DOHH2 (cell line): ENCODE results near the gene MRPS5.

ENCODE experiments used
- H3F3A ChIP-seq: fragments of 200-600 bp; sonication (generic), shearing (Covaris generic); 2 replicates; pipeline ENCODE4 v1.6.0; 2016; ENCODE audit warnings: antibody characterized with exemption, mild to moderate bottlenecking; ENCODE audit not compliant: control insufficient read depth, insufficient read depth
- H3K27ac ChIP-seq: fragments of 200-600 bp; sonication (generic); 2 replicates; pipeline ENCODE4 v1.5.1; 2014; ENCODE audit warnings: low read depth, mild to moderate bottlenecking, low read length, moderate library complexity
- H3K27me3 ChIP-seq: fragments of 200-600 bp; sonication (generic); 2 replicates; pipeline ENCODE4 v1.6.1; 2014; ENCODE audit warnings: mild to moderate bottlenecking, low read length, mixed read lengths; ENCODE audit not compliant: control insufficient read depth
- H3K36me3 ChIP-seq: fragments of 200-600 bp; sonication (generic); 2 replicates; pipeline ENCODE4 v1.6.1; 2014; ENCODE audit warnings: mild to moderate bottlenecking, low read length, moderate library complexity, mixed read lengths; ENCODE audit not compliant: control insufficient read depth
- H3K4me1 ChIP-seq: fragments of 200-600 bp; sonication (generic); 2 replicates; pipeline ENCODE4 v1.6.1; 2014; ENCODE audit warnings: mild to moderate bottlenecking, low read length, mixed read lengths; ENCODE audit not compliant: control insufficient read depth
- H3K4me2 ChIP-seq: fragments of 200-600 bp; sonication (generic); 2 replicates; pipeline ENCODE4 v1.6.0; 2014; ENCODE audit warnings: mild to moderate bottlenecking, low read length, moderate library complexity
- H3K4me3 ChIP-seq: fragments of 200-600 bp; sonication (generic); 2 replicates; pipeline ENCODE4 v1.5.1; 2014; ENCODE audit warnings: mild to moderate bottlenecking, low read length, mixed read lengths
- H3K79me2 ChIP-seq: fragments of 200-600 bp; sonication (generic); 2 replicates; pipeline ENCODE4 v1.6.1; 2014; ENCODE audit warnings: mild to moderate bottlenecking, low read length, mixed read lengths; ENCODE audit not compliant: control insufficient read depth
- H3K9me2 ChIP-seq: fragments of 200-600 bp; sonication (generic); replicated peaks from 2 replicates; pipeline ENCODE4 v1.6.1; 2014; ENCODE audit warnings: mild to moderate bottlenecking, low read length, mixed read lengths; ENCODE audit not compliant: control insufficient read depth
- H3K9me3 ChIP-seq: fragments of 200-600 bp; sonication (generic); 2 replicates; pipeline ENCODE4 v1.6.1; 2014; ENCODE audit warnings: antibody characterized with exemption, low read length, mixed read lengths; ENCODE audit not compliant: control insufficient read depth, insufficient read depth
- H4K20me1 ChIP-seq: fragments of 200-600 bp; sonication (generic); 2 replicates; pipeline ENCODE4 v1.6.0; 2014; ENCODE audit warnings: low read depth, mild to moderate bottlenecking, antibody characterized with exemption, low read length, moderate library complexity; ENCODE audit not compliant: control insufficient read depth, insufficient read depth
- CTCF ChIP-seq: fragments of 200-600 bp; sonication (generic); IDR thresholded peaks from one replicate; pipeline ENCODE4 v1.5.1; 2014; ENCODE audit warnings: antibody characterized with exemption, mild to moderate bottlenecking, low read depth, low read length; ENCODE audit not compliant: poor library complexity, severe bottlenecking
- EZH2phosphoT487 ChIP-seq: fragments of 200-600 bp; sonication (generic); IDR thresholded peaks from 2 replicates; pipeline ENCODE4 v1.6.1; 2017; ENCODE audit warnings: borderline replicate concordance, mild to moderate bottlenecking, antibody characterized with exemption, low read length, moderate library complexity, mixed read lengths

Gene MRPS5

GRCh38 chr2:95073856-95074662, 47.5 kb downstream of the MRPS5 start:
- Histone ChIP-seq H3K79me2 (no peaks in the 10 kb centered on the region), H3K4me3 (no peak overlapping the region), H3K27me3 (peaks cover 25% of the 10 kb centered on the region), H3F3A (no peaks in the 10 kb centered on the region), H3K9me2 (no peaks in the 10 kb centered on the region), H3K4me1 (0 out of 2 replicates have a peak, but pooled peaks cover 2% of the 10 kb centered on the region), H3K4me2 (no peak overlapping the region), H3K36me3 (no peaks in the 10 kb centered on the region), H3K27ac (no peak overlapping the region), H3K9me3 (no peaks in the 10 kb centered on the region), H4K20me1 (no peaks in the 10 kb centered on the region)
- TF ChIP-seq CTCF, result no peak
- no peak for TF ChIP-seq EZH2phosphoT487

GRCh38 chr2:95072424-95072823, 49.2 kb downstream of the MRPS5 start:
- no peak for TF ChIP-seq CTCF
- TF ChIP-seq EZH2phosphoT487, result no peak
- Histone ChIP-seq H3K9me3 (no peaks in the 10 kb centered on the region), H4K20me1 (no peaks in the 10 kb centered on the region), H3F3A (no peaks in the 10 kb centered on the region), H3K79me2 (no peaks in the 10 kb centered on the region), H3K4me3 (no peak overlapping the region), H3K4me1 (0 out of 2 replicates have a peak, but pooled peaks cover 2% of the 10 kb centered on the region), H3K27ac (no peak overlapping the region), H3K4me2 (no peak overlapping the region), H3K9me2 (no peaks in the 10 kb centered on the region), H3K27me3 (peaks cover 19% of the 10 kb centered on the region), H3K36me3 (no peaks in the 10 kb centered on the region)

- Histone ChIP-seq H3K27ac (no peak overlapping the region), H3K9me3 (no peaks in the 10 kb centered on the region), H3K27me3 (peaks cover 13% of the 10 kb centered on the region; the same call in 1 of the 2 replicates), H4K20me1 (no peaks in the 10 kb centered on the region), H3K4me2 (no peak overlapping the region), H3K36me3 (no peaks in the 10 kb centered on the region), H3K4me1 (0 out of 2 replicates have a peak, but pooled peaks cover under 1% of the 10 kb centered on the region), H3F3A (no peaks in the 10 kb centered on the region), H3K9me2 (no peaks in the 10 kb centered on the region), H3K79me2 (no peaks in the 10 kb centered on the region), H3K4me3 (no peak overlapping the region)
- TF ChIP-seq EZH2phosphoT487 (no peak), CTCF (no peak)
Observed at GRCh38 chr2:95071856-95072255, 49.8 kb downstream of the MRPS5 start.
